Measurements from ENCODE around the gene ZFP57. TPM values are rescaled to one million over a fixed set of nuclear protein-coding genes. Genes with fewer than 3 reads are reported as not detected.
"Not testable (repeated sequence)": the region's sequence is repeated elsewhere in the genome, so short reads cannot be mapped to it uniquely, and the experiment has no call there.

The ZFP57 gene
- total RNA-seq, 2 experiments from 2014 or later: not detected

- no TSS peak for BruUV-seq (replicated peaks)
- no peak overlapping the region for H3K27ac ChIP-seq (ENCODE audit: low read depth, low read length, poor library complexity, severe bottlenecking)
- H3K4me1 ChIP-seq (ENCODE audit: insufficient read depth, low read length, poor library complexity, severe bottlenecking): no peaks in the 10 kb centered on the region
- POLR2A ChIA-PET: no interaction called here
- no peak for DNase-seq (ENCODE audit: low spot score)
- no peaks in the 10 kb centered on the region for H3K9me2 ChIP-seq (ENCODE audit: insufficient read depth, low read length)
- intact Hi-C loops (cut with micrococcal nuclease; ENCODE audit: unreplicated experiment): no loop called here
- no peaks in the 10 kb centered on the region for H4K20me1 ChIP-seq (ENCODE audit: insufficient read depth, low read length)
- H3K9me3 ChIP-seq (ENCODE audit: low read length): no peaks in the 10 kb centered on the region
- TF ChIP-seq EZH2phosphoT487 (IDR thresholded peaks at IDR 0.05; ENCODE audit: borderline replicate concordance, low read depth, low read length): no peak
- no peak for TF ChIP-seq CTCF (conservative IDR thresholded peaks at IDR 0.05; ENCODE audit: low read length)
- no peak overlapping the region for H3K4me3 ChIP-seq (ENCODE audit: low read depth, low read length, poor library complexity, severe bottlenecking)
- H3K4me2 ChIP-seq (ENCODE audit: low read length): no peak overlapping the region
- no peak overlapping the region for H2AFZ ChIP-seq (ENCODE audit: low read length)
- H3K79me2 ChIP-seq (ENCODE audit: insufficient read depth, low read depth, low read length): no peaks in the 10 kb centered on the region
- H3K36me3 ChIP-seq (ENCODE audit: insufficient read depth, low read length): no peaks in the 10 kb centered on the region
- CTCF ChIA-PET (ENCODE audit: unreplicated experiment): no interaction called here
These were observed 5.4 kb downstream of the ZFP57 start for GRCh38 chr6:29675561-29675960.

GRCh38 chr6:29674008-29674407 is 6.9 kb downstream of the ZFP57 start:
- Histone ChIP-seq H3K36me3 (ENCODE audit: insufficient read depth, low read length) (no peaks in the 10 kb centered on the region), H3K4me1 (ENCODE audit: insufficient read depth, low read length, poor library complexity, severe bottlenecking) (no peaks in the 10 kb centered on the region), H3K9me3 (ENCODE audit: low read length) (no peaks in the 10 kb centered on the region), H3K79me2 (ENCODE audit: insufficient read depth, low read depth, low read length) (no peaks in the 10 kb centered on the region), H3K27ac (ENCODE audit: low read depth, low read length, poor library complexity, severe bottlenecking) (no peak overlapping the region), H4K20me1 (ENCODE audit: insufficient read depth, low read length) (no peaks in the 10 kb centered on the region), H3K9me2 (ENCODE audit: insufficient read depth, low read length) (no peaks in the 10 kb centered on the region), H3K4me3 (ENCODE audit: low read depth, low read length, poor library complexity, severe bottlenecking) (no peak overlapping the region), H2AFZ (ENCODE audit: low read length) (no peak overlapping the region), H3K4me2 (ENCODE audit: low read length) (no peak overlapping the region)
- DNase-seq (ENCODE audit: low spot score): no peak
- CTCF ChIA-PET (ENCODE audit: unreplicated experiment): no interaction called here
- no peak for TF ChIP-seq EZH2phosphoT487 (IDR thresholded peaks at IDR 0.05; ENCODE audit: borderline replicate concordance, low read depth, low read length)
- no peak for TF ChIP-seq CTCF (conservative IDR thresholded peaks at IDR 0.05; ENCODE audit: low read length)
- intact Hi-C loops (cut with micrococcal nuclease; ENCODE audit: unreplicated experiment): no loop called here
- POLR2A ChIA-PET: no interaction called here
- BruUV-seq (replicated peaks): no TSS peak

GRCh38 chr6:29673161-29673560 is 7.8 kb downstream of the ZFP57 start:
- ChIA-PET POLR2A (interaction anchor here (0.7 to 0.9 kb wide), 2 partner anchors 19 to 38 kb away, joined by 3 to 4 read pairs; no protein-coding TSS in a partner anchor), CTCF (ENCODE audit: unreplicated experiment) (no interaction called here)
- TF ChIP-seq EZH2phosphoT487 (IDR thresholded peaks at IDR 0.05; ENCODE audit: borderline replicate concordance, low read depth, low read length) (no peak), CTCF (conservative IDR thresholded peaks at IDR 0.05; ENCODE audit: low read length) (no peak)
- Histone ChIP-seq H3K9me3 (ENCODE audit: low read length) (no peaks in the 10 kb centered on the region), H3K27ac (ENCODE audit: low read depth, low read length, poor library complexity, severe bottlenecking) (no peak overlapping the region), H3K4me3 (ENCODE audit: low read depth, low read length, poor library complexity, severe bottlenecking) (no peak overlapping the region), H2AFZ (ENCODE audit: low read length) (no peak overlapping the region), H3K4me2 (ENCODE audit: low read length) (no peak overlapping the region), H3K36me3 (ENCODE audit: insufficient read depth, low read length) (no peaks in the 10 kb centered on the region), H3K9me2 (ENCODE audit: insufficient read depth, low read length) (no peaks in the 10 kb centered on the region), H3K4me1 (ENCODE audit: insufficient read depth, low read length, poor library complexity, severe bottlenecking) (no peaks in the 10 kb centered on the region), H3K79me2 (ENCODE audit: insufficient read depth, low read depth, low read length) (no peaks in the 10 kb centered on the region), H4K20me1 (ENCODE audit: insufficient read depth, low read length) (no peaks in the 10 kb centered on the region)
- BruUV-seq (replicated peaks): no TSS peak
- intact Hi-C loops (cut with micrococcal nuclease; ENCODE audit: unreplicated experiment): no loop called here
- DNase-seq (ENCODE audit: low spot score): no peak

- DNase-seq (ENCODE audit: low spot score); H3K79me2 ChIP-seq (ENCODE audit: insufficient read depth, low read depth, low read length); H2AFZ ChIP-seq (ENCODE audit: low read length); H3K4me3 ChIP-seq (ENCODE audit: low read depth, low read length, poor library complexity, severe bottlenecking); H3K4me1 ChIP-seq (ENCODE audit: insufficient read depth, low read length, poor library complexity, severe bottlenecking); H3K27ac ChIP-seq (ENCODE audit: low read depth, low read length, poor library complexity, severe bottlenecking); H3K9me2 ChIP-seq (ENCODE audit: insufficient read depth, low read length); BruUV-seq (replicated peaks); intact Hi-C loops (cut with micrococcal nuclease; ENCODE audit: unreplicated experiment); H3K4me2 ChIP-seq (ENCODE audit: low read length); H4K20me1 ChIP-seq (ENCODE audit: insufficient read depth, low read length); CTCF ChIA-PET (ENCODE audit: unreplicated experiment); H3K9me3 ChIP-seq (ENCODE audit: low read length); H3K36me3 ChIP-seq (ENCODE audit: insufficient read depth, low read length): not testable (repeated sequence)
- POLR2A ChIA-PET: interaction anchor here (0.7 to 0.9 kb wide), 2 partner anchors 37 to 455 kb away, joined by 3 to 4 read pairs; no protein-coding TSS in a partner anchor
These were observed 8.8 kb downstream of the ZFP57 start for GRCh38 chr6:29672116-29672515.

All from OCI-LY7 (cell line).